Fibroblast of lung (primary cell): Measurements from ENCODE around the gene ANO10. TPM values are rescaled to one million over a fixed set of nuclear protein-coding genes. Genes with fewer than 3 reads are reported as not detected.

Experiments used
- DNase-seq, 2 donors: peaks; one replicate each; pipeline versions ENCODE4 v3.0.0 to v3.0.0-alpha.2; 2010; ENCODE audit warnings: low read depth in 2 of 2
- H2AFZ ChIP-seq: 2 replicates; pipeline ENCODE4 v1.5.1; 2012; ENCODE audit warnings: low read length, control low read depth, inconsistent platforms
- H3K27ac ChIP-seq: 2 replicates; pipeline ENCODE4 v1.5.1; 2011; ENCODE audit warnings: low read length, control low read depth; ENCODE audit not compliant: insufficient read depth
- H3K27me3 ChIP-seq: 2 replicates; pipeline ENCODE4 v1.5.1; 2011; ENCODE audit warnings: mild to moderate bottlenecking, low read length; ENCODE audit not compliant: control insufficient read depth, insufficient read depth
- H3K36me3 ChIP-seq: 2 replicates; pipeline ENCODE4 v1.5.1; 2011; ENCODE audit warnings: low read length; ENCODE audit not compliant: control insufficient read depth, insufficient read depth
- H3K4me1 ChIP-seq: 2 replicates; pipeline ENCODE4 v1.5.1; 2011; ENCODE audit warnings: low read length; ENCODE audit not compliant: control insufficient read depth, insufficient read depth; ENCODE audit errors: extremely low read depth
- H3K4me2 ChIP-seq: 2 replicates; pipeline ENCODE4 v1.5.1; 2011; ENCODE audit warnings: low read length, control low read depth; ENCODE audit not compliant: insufficient read depth; ENCODE audit errors: extremely low read depth
- H3K4me3 ChIP-seq, 4 experiments: fragments of 200-600 bp in 1 of 4; sonication (generic) in 1 of 4; replicated peaks in 1 of 4; 2 replicates each; pipeline ENCODE4 v1.5.1; 2011 to 2016; ENCODE audit warnings: low read length in 4 of 4, low read depth in 3 of 4, mild to moderate bottlenecking in 3 of 4, control low read depth in 2 of 4, inconsistent platforms in 1 of 4, mixed read lengths in 1 of 4; ENCODE audit not compliant: insufficient read depth in 1 of 4; ENCODE audit errors: control extremely low read depth in 1 of 4
- H3K79me2 ChIP-seq: 2 replicates; pipeline ENCODE4 v1.5.1; 2012; ENCODE audit warnings: mild to moderate bottlenecking, low read length, inconsistent platforms; ENCODE audit not compliant: control insufficient read depth, insufficient read depth
- H3K9ac ChIP-seq: 2 replicates; pipeline ENCODE4 v1.5.1; 2011; ENCODE audit warnings: mild to moderate bottlenecking, low read length, control low read depth; ENCODE audit not compliant: insufficient read depth
- H3K9me3 ChIP-seq: 2 replicates; pipeline ENCODE4 v1.5.1; 2012; ENCODE audit warnings: low read depth, low read length; ENCODE audit not compliant: control insufficient read depth, insufficient read depth
- H4K20me1 ChIP-seq: 2 replicates; pipeline ENCODE4 v1.5.1; 2011; ENCODE audit warnings: low read length; ENCODE audit not compliant: control insufficient read depth, insufficient read depth; ENCODE audit errors: extremely low read depth
- CTCF ChIP-seq, 2 donors: IDR thresholded peaks in 1 of 2; conservative IDR thresholded peaks in 1 of 2; 1 replicate in 1 of 2; 2 replicates in 1 of 2; pipeline ENCODE4 v1.5.1; 2011 to 2012; ENCODE audit warnings: low read length in 2 of 2, control low read depth in 1 of 2, inconsistent platforms in 1 of 2, low read depth in 1 of 2, mild to moderate bottlenecking in 1 of 2
- EZH2 ChIP-seq: IDR thresholded peaks from 2 replicates; pipeline ENCODE4 v1.5.1; 2012; ENCODE audit warnings: low read length, control low read depth, mild to moderate bottlenecking; ENCODE audit errors: missing control alignments
- polyA plus RNA-seq, 2 donors: library from polyadenylated mRNA; depleted of rRNA in 1 of 2; stranded (reverse) in 1 of 2; unstranded in 1 of 2; fragments of >200 nt; gene quantifications; 2 replicates each; pipeline ENCODE4 v1.2.1, GENCODE V29; 2011 to 2012; ENCODE audit warnings: missing spikeins in 1 of 2
- total RNA-seq: library from RNA; depleted of rRNA; stranded (reverse); fragments of >200 nt; gene quantifications from 2 replicates; pipeline ENCODE4 v1.2.1, GENCODE V29; 2014

Gene ANO10
- total and polyA plus RNA-seq, 2 donors (not counting 1 experiment from before 2014, with no cell fraction given): 103 to 138 TPM

DNA sequence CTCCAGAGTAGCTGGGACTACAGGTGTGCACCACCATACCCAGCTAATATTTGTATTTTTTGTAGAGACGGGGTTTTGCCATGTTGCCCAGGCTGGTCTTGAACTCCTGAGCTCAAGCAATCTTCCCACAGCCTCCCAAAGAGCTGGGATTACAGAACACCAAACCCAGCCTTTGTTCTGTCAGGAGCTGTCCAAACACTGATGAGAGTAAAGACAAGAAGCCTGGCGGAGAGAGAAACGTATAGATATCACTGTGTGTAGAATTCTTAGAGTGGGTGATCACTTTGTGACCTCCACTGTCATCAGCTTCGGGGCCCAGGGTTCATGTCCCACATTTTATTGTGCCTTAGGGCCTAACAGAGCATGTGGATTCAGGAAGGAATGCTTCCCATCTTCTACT lies 176.0 kb downstream of the ANO10 start:
- no peaks in the 10 kb centered on the region for H3K36me3 ChIP-seq
- H3K9ac ChIP-seq: no peak overlapping the region
- H3K79me2 ChIP-seq: no peaks in the 10 kb centered on the region
- H3K4me1 ChIP-seq: no peaks in the 10 kb centered on the region
- no peak for TF ChIP-seq EZH2
- no peak for TF ChIP-seq CTCF (conservative IDR thresholded peaks at IDR 0.05 in 1 of 2, IDR thresholded peaks at IDR 0.05 in 1 of 2; ENCODE audit: low read depth in 1 of 2, low read length in 2 of 2)
- no peak overlapping the region for H3K4me2 ChIP-seq
- H2AFZ ChIP-seq: no peak overlapping the region
- no peaks in the 10 kb centered on the region for H3K9me3 ChIP-seq
- H4K20me1 ChIP-seq: no peaks in the 10 kb centered on the region
- H3K27ac ChIP-seq: no peak overlapping the region
- no peak for DNase-seq
- H3K4me3 ChIP-seq: no peak overlapping the region
- H3K27me3 ChIP-seq: no peaks in the 10 kb centered on the region

- no peaks in the 10 kb centered on the region for H4K20me1 ChIP-seq
- H3K4me1 ChIP-seq: no peaks in the 10 kb centered on the region
- no peaks in the 10 kb centered on the region for H3K36me3 ChIP-seq
- no peak overlapping the region for H2AFZ ChIP-seq
- no peak for DNase-seq
- H3K9me3 ChIP-seq: no peaks in the 10 kb centered on the region
- no peak for TF ChIP-seq CTCF (conservative IDR thresholded peaks at IDR 0.05 in 1 of 2, IDR thresholded peaks at IDR 0.05 in 1 of 2; ENCODE audit: low read depth in 1 of 2, low read length in 2 of 2)
- H3K4me3 ChIP-seq: no peak overlapping the region
- no peaks in the 10 kb centered on the region for H3K79me2 ChIP-seq
- H3K9ac ChIP-seq: no peak overlapping the region
- no peak overlapping the region for H3K4me2 ChIP-seq
- H3K27me3 ChIP-seq: no peaks in the 10 kb centered on the region
- no peak overlapping the region for H3K27ac ChIP-seq
These were observed 178.9 kb downstream of the ANO10 start for GRCh38 chr3:43442872-43443395.

GRCh38 chr3:43436507-43437140 lies 185.2 kb downstream of the ANO10 start:
- H4K20me1 ChIP-seq: no peaks in the 10 kb centered on the region
- DNase-seq: no peak
- no peak overlapping the region for H3K27ac ChIP-seq
- H3K4me2 ChIP-seq: no peak overlapping the region
- no peaks in the 10 kb centered on the region for H3K36me3 ChIP-seq
- no peaks in the 10 kb centered on the region for H3K9me3 ChIP-seq
- no peaks in the 10 kb centered on the region for H3K4me1 ChIP-seq
- no peaks in the 10 kb centered on the region for H3K79me2 ChIP-seq
- no peak for TF ChIP-seq EZH2
- no peak for TF ChIP-seq CTCF (conservative IDR thresholded peaks at IDR 0.05 in 1 of 2, IDR thresholded peaks at IDR 0.05 in 1 of 2; ENCODE audit: low read depth in 1 of 2, low read length in 2 of 2)
- no peaks in the 10 kb centered on the region for H3K27me3 ChIP-seq
- no peak overlapping the region for H2AFZ ChIP-seq
- no peak overlapping the region for H3K9ac ChIP-seq
- H3K4me3 ChIP-seq: no peak overlapping the region
